Measurements from ENCODE around the gene TOR1B.

GRCh38 chr9:129798973-129799372 is 4.0 kb upstream of the TOR1B start:
- TF ChIP-seq CTCF (IDR thresholded peaks at IDR 0.05) (no peak), POLR2A (IDR thresholded peaks at IDR 0.05) (no peak)

All from uterus (tissue), 2 donors.